Sciatic nerve (tissue), 2 donors: ENCODE measurements around the gene RBM15B. TPM values are rescaled to one million over a fixed set of nuclear protein-coding genes. Genes with fewer than 3 reads are reported as not detected.

ENCODE experiments used
- ATAC-seq: fragments of 200-7000 bp; cut with Tn5 transposase; one replicate; pipeline ENCODE4 v1.9.1; 2020; ENCODE audit warnings: mild to moderate bottlenecking, moderate library complexity
- DNase-seq: peaks from one replicate; pipeline ENCODE4 v3.0.0-alpha.2; 2020; ENCODE audit warnings: low spot score
- intact Hi-C: fragments of 100-400 bp; cut with DNase I; formaldehyde crosslinking; loops from one replicate; pipeline ENCODE4 v1.14.2; 2022
- total RNA-seq: library from RNA; stranded (reverse); fragmentation: NEBNext Ultra II Directional; extraction: Animal tissue kit (Norgen Biotek cat#: 25700); gene quantifications from one replicate; pipeline ENCODE4 v1.2.1, GENCODE V29; 2021
- donor health status: DM: no; HTN: no; CAD: no.
- donor health status: DM: no; HTN: no; CAD: no.

The RBM15B gene
- total RNA-seq, 1 donor from 2014 or later: 21.5 TPM

GRCh38 chr3:51389423-51390183 is 1.5 kb upstream of the RBM15B start:
- ATAC-seq (no peak), DNase-seq (no peak)
- intact Hi-C loops: loop anchor here (10.0 kb wide), 1 partner anchor 765 kb away; no protein-coding TSS in a partner anchor

- intact Hi-C loops: no loop called here
- no peak for DNase-seq
- ATAC-seq: no peak
These were observed 625 bp upstream of the RBM15B start for GRCh38 chr3:51390246-51391074.

- intact Hi-C loops: no loop called here
- peak; percentile 67 for DNase-seq
- no peak for ATAC-seq
These were observed 675 bp downstream of the RBM15B start for GRCh38 chr3:51391566-51392354.

- intact Hi-C loops: no loop called here
- no peak for ATAC-seq
- no peak for DNase-seq
These were observed 1.5 kb downstream of the RBM15B start for GRCh38 chr3:51392355-51393133.

- ATAC-seq (no peak), DNase-seq (no peak)
- intact Hi-C loops: no loop called here
These were observed 2.0 kb downstream of the RBM15B start for GRCh38 chr3:51393134-51393495.

GRCh38 chr3:51393564-51393963 is 2.5 kb downstream of the RBM15B start:
- intact Hi-C loops: no loop called here
- ATAC-seq (no peak), DNase-seq (no peak)

GRCh38 chr3:51394541-51394940 is 3.5 kb downstream of the RBM15B start:
- ATAC-seq (no peak), DNase-seq (no peak)
- intact Hi-C loops: no loop called here

GRCh38 chr3:51395493-51396213 is 4.6 kb downstream of the RBM15B start:
- intact Hi-C loops: no loop called here
- DNase-seq: no peak

GRCh38 chr3:51396401-51396800 is 5.3 kb downstream of the RBM15B start:
- intact Hi-C loops: no loop called here
- ATAC-seq: no peak

More at GRCh38 chr3:51395493-51396213, 4.6 kb downstream of the RBM15B start:
- no peak for ATAC-seq

GRCh38 chr3:51397392-51397791 is 6.3 kb downstream of the RBM15B start:
- intact Hi-C loops: no loop called here
- DNase-seq (no peak), ATAC-seq (peak; percentile 54)

More at GRCh38 chr3:51396401-51396800, 5.3 kb downstream of the RBM15B start:
- DNase-seq: no peak

GRCh38 chr3:51398595-51399310 is 7.7 kb downstream of the RBM15B start:
- no peak for DNase-seq
- no peak for ATAC-seq
- intact Hi-C loops: loop anchor here (1.0 kb wide), 1 partner anchor 29 kb away; no protein-coding TSS in a partner anchor

- DNase-seq (no peak), ATAC-seq (no peak)
- intact Hi-C loops: no loop called here
These were observed 9.1 kb downstream of the RBM15B start for GRCh38 chr3:51400166-51400565.

- intact Hi-C loops: no loop called here
- ATAC-seq: peak; percentile 60
- no peak for DNase-seq
These were observed 10.7 kb downstream of the RBM15B start for GRCh38 chr3:51401735-51402134.

GRCh38 chr3:51403675-51404074 is 12.6 kb downstream of the RBM15B start:
- intact Hi-C loops: no loop called here
- DNase-seq (no peak), ATAC-seq (no peak)

GRCh38 chr3:51408021-51408420 is 16.9 kb downstream of the RBM15B start:
- DNase-seq (no peak), ATAC-seq (no peak)
- intact Hi-C loops: no loop called here

- DNase-seq: no peak
- intact Hi-C loops: no loop called here
- no peak for ATAC-seq
These were observed 17.7 kb downstream of the RBM15B start for GRCh38 chr3:51408813-51409212.

GRCh38 chr3:51422211-51422610 is 31.1 kb downstream of the RBM15B start:
- intact Hi-C loops: no loop called here

More at GRCh38 chr3:51422211-51422610, 31.1 kb downstream of the RBM15B start:
- no peak for ATAC-seq
- DNase-seq: no peak
